Muscle of leg (tissue), 11 donors: Measurements from ENCODE around the gene CLEC17A. TPM values are rescaled to one million over a fixed set of nuclear protein-coding genes. Genes with fewer than 3 reads are reported as not detected.

ENCODE experiments used
- DNase-seq: peaks from one replicate; pipeline ENCODE4 v3.0.0; 2013
- H3K27ac ChIP-seq: one replicate; pipeline ENCODE4 v1.5.1; 2013; ENCODE audit warnings: mild to moderate bottlenecking, low read length, control low read depth
- H3K27me3 ChIP-seq: one replicate; pipeline ENCODE4 v1.6.1; 2013; ENCODE audit warnings: low read length; ENCODE audit not compliant: control insufficient read depth, insufficient read depth
- H3K36me3 ChIP-seq: one replicate; pipeline ENCODE4 v1.6.1; 2013; ENCODE audit warnings: low read length; ENCODE audit not compliant: control insufficient read depth, insufficient read depth
- H3K4me1 ChIP-seq: one replicate; pipeline ENCODE4 v1.6.1; 2013; ENCODE audit warnings: low read length; ENCODE audit not compliant: control insufficient read depth, insufficient read depth
- H3K4me3 ChIP-seq: one replicate; pipeline ENCODE4 v1.5.1; 2013; ENCODE audit warnings: low read length, control low read depth
- H3K9me3 ChIP-seq: replicated peaks from 2 replicates; pipeline ENCODE4 v1.6.1; 2013; ENCODE audit warnings: low read depth, low read length; ENCODE audit not compliant: control insufficient read depth
- WGBS: methylation state at CpG from one replicate; pipeline ENCODE4 v1.1.5; 2013; ENCODE audit warnings: missing lambda C conversion rate; ENCODE audit not compliant: insufficient coverage; 5-methylcytosine and 5-hydroxymethylcytosine counted together
- polyA plus RNA-seq, 8 donors: library from polyadenylated mRNA; unstranded; fragments of 120-200 nt; gene quantifications; one replicate each; pipeline versions ENCODE4 v1.2.1 to v1.2.3, GENCODE V29; 2013; ENCODE audit warnings: inconsistent platforms in 1 of 8, low replicate concordance in 1 of 8; ENCODE audit not compliant: insufficient read length in 8 of 8, insufficient read depth in 1 of 8
- total RNA-seq: library from RNA; stranded (reverse); fragments of 120-200 nt; gene quantifications from one replicate; pipeline ENCODE4 v1.2.4, GENCODE V29; 2013

CLEC17A gene
- total and polyA plus RNA-seq, 9 donors: 0.09 to 0.19 (median 0.12) TPM; not detected in 4

- no peak for DNase-seq
- Histone ChIP-seq H3K27ac (no peak overlapping the region), H3K4me1 (peaks cover 41% of the 10 kb centered on the region), H3K9me3 (no peaks in the 10 kb centered on the region), H3K27me3 (no peaks in the 10 kb centered on the region), H3K4me3 (no peak overlapping the region), H3K36me3 (peaks cover 40% of the 10 kb centered on the region)
- 64% methylated on average over 10 of the region's 31 CpGs for WGBS
Observed at GRCh38 chr19:14565765-14566711, 16.8 kb upstream of the CLEC17A start.

- WGBS: 73% methylated on average over 17 of the region's 18 CpGs
- H3K4me1 ChIP-seq: peaks cover 36% of the 10 kb centered on the region
- H3K36me3 ChIP-seq: peaks cover 40% of the 10 kb centered on the region
- H3K9me3 ChIP-seq: no peaks in the 10 kb centered on the region
- DNase-seq: no peak
- no peak overlapping the region for H3K4me3 ChIP-seq
- H3K27me3 ChIP-seq: no peaks in the 10 kb centered on the region
- no peak overlapping the region for H3K27ac ChIP-seq
Observed at GRCh38 chr19:14566712-14567077, 16.2 kb upstream of the CLEC17A start.

- peaks cover 34% of the 10 kb centered on the region for H3K4me1 ChIP-seq
- no peaks in the 10 kb centered on the region for H3K9me3 ChIP-seq
- DNase-seq: no peak
- 81% methylated on average over 10 of the region's 11 CpGs for WGBS
- H3K36me3 ChIP-seq: peaks cover 40% of the 10 kb centered on the region
- no peak overlapping the region for H3K4me3 ChIP-seq
- no peak overlapping the region for H3K27ac ChIP-seq
- H3K27me3 ChIP-seq: no peaks in the 10 kb centered on the region
Observed at GRCh38 chr19:14567079-14567478, 15.8 kb upstream of the CLEC17A start.

- H3K27me3 ChIP-seq: no peaks in the 10 kb centered on the region
- 47% methylated on average over 21 of the region's 22 CpGs for WGBS
- peaks cover 20% of the 10 kb centered on the region for H3K4me1 ChIP-seq
- H3K27ac ChIP-seq: no peak overlapping the region
- peak overlapping the region; percentile 99 for H3K4me3 ChIP-seq
- no peak for DNase-seq
- no peaks in the 10 kb centered on the region for H3K9me3 ChIP-seq
- peaks cover 20% of the 10 kb centered on the region for H3K36me3 ChIP-seq
Observed at GRCh38 chr19:14570864-14571527, 11.9 kb upstream of the CLEC17A start.

- Histone ChIP-seq H3K27ac (peak within 1 kb of the TSS; percentile 42), H3K36me3 (peaks cover 14% of the 10 kb centered on the region), H3K9me3 (no peaks in the 10 kb centered on the region), H3K4me3 (peak within 1 kb of the TSS; percentile 99), H3K4me1 (peaks cover 20% of the 10 kb centered on the region), H3K27me3 (no peaks in the 10 kb centered on the region)
- under 1% methylated on average over 34 of the region's 40 CpGs for WGBS
- DNase-seq: peak; percentile 98
Observed at GRCh38 chr19:14571695-14572490, 11.0 kb upstream of the CLEC17A start, which contains the start of gene NDUFB7. NDUFB7 (minus strand) TSS chr19:14572066; CDS start chr19:14572000, 66 bp downstream.

- no peak overlapping the region for H3K27ac ChIP-seq
- H3K27me3 ChIP-seq: no peaks in the 10 kb centered on the region
- 93% methylated on average over 3 of the region's 6 CpGs for WGBS
- H3K36me3 ChIP-seq: no peaks in the 10 kb centered on the region
- no peaks in the 10 kb centered on the region for H3K9me3 ChIP-seq
- H3K4me1 ChIP-seq: peaks cover 15% of the 10 kb centered on the region
- no peak for DNase-seq
- no peak overlapping the region for H3K4me3 ChIP-seq
Observed at GRCh38 chr19:14575428-14575980, 7.4 kb upstream of the CLEC17A start.

GRCh38 chr19:14576363-14576762 is 6.5 kb upstream of the CLEC17A start:
- Histone ChIP-seq H3K4me1 (peaks cover 7% of the 10 kb centered on the region), H3K9me3 (no peaks in the 10 kb centered on the region), H3K4me3 (no peak overlapping the region), H3K27ac (no peak overlapping the region), H3K36me3 (no peaks in the 10 kb centered on the region), H3K27me3 (no peaks in the 10 kb centered on the region)
- DNase-seq: no peak
- WGBS: 89% methylated on average over 2 of the region's 8 CpGs

- H3K4me1 ChIP-seq: peaks cover 5% of the 10 kb centered on the region
- no peak for DNase-seq
- no peaks in the 10 kb centered on the region for H3K9me3 ChIP-seq
- no peaks in the 10 kb centered on the region for H3K27me3 ChIP-seq
- H3K36me3 ChIP-seq: no peaks in the 10 kb centered on the region
- H3K4me3 ChIP-seq: no peak overlapping the region
- WGBS: no CpG with 5 or more reads among the region's 5 CpGs
- H3K27ac ChIP-seq: no peak overlapping the region
Observed at GRCh38 chr19:14577264-14577663, 5.6 kb upstream of the CLEC17A start.

- Histone ChIP-seq H3K4me1 (peaks cover 5% of the 10 kb centered on the region), H3K36me3 (no peaks in the 10 kb centered on the region), H3K27me3 (no peaks in the 10 kb centered on the region), H3K9me3 (no peaks in the 10 kb centered on the region), H3K4me3 (no peak overlapping the region), H3K27ac (no peak overlapping the region)
- 35% methylated on average over 2 of the region's 6 CpGs for WGBS
- no peak for DNase-seq
Observed at GRCh38 chr19:14577885-14578427, 4.9 kb upstream of the CLEC17A start.
